GM18868 (cell line): ENCODE measurements around the gene MIB2.
"Not testable (repeated sequence)": the region's sequence is repeated elsewhere in the genome, so short reads cannot be mapped to it uniquely, and the experiment has no call there.

Experiments used
- ATAC-seq: cut with Tn5 transposase; IDR thresholded peaks from one replicate; pipeline ENCODE4 v1.9.1; 2021; ENCODE audit warnings: mild to moderate bottlenecking, moderate library complexity; ENCODE audit not compliant: unreplicated experiment

The MIB2 gene

DNA sequence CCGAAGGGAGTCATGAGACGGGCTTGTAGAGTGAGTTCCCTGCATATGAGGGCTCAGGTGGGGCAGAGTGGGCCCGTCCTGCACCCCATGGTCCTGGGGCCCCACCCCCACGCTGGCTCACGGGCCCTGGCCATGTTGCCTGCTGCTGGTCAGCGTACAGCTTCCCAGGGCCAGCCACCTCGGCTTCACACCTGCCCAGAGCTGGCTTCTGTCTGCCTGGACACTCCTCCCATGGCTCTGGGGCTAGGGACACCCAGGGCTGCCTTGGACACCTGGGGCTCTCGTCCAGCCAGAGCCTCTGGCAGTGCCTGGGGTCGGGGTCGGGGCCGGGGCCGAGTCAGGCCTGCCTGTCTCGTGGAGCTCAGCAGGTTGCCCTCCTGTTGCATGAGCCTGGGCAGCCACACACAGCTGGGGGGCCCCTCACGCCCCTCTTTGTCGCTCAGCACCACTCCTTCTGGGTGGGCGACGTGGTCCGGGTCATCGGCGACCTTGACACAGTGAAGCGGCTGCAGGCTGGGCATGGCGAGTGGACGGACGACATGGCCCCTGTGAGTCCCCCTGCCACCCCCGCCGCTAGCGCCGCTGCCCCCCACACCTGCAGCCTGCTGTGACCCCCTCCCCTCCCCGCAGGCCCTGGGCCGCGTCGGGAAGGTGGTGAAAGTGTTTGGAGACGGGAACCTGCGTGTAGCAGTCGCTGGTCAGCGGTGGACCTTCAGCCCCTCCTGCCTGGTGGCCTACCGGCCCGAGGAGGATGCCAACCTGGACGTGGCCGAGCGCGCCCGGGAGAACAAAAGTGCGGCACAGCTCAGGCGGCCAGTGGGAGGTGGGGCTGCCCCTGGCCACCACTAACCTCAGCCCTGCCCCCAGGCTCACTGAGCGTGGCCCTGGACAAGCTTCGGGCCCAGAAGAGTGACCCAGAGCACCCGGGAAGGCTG is 11.2 kb downstream of the MIB2 start:
- no peak for ATAC-seq

GRCh38 chr1:1627261-1627828 is 12.0 kb downstream of the MIB2 start:
- no peak for ATAC-seq

DNA sequence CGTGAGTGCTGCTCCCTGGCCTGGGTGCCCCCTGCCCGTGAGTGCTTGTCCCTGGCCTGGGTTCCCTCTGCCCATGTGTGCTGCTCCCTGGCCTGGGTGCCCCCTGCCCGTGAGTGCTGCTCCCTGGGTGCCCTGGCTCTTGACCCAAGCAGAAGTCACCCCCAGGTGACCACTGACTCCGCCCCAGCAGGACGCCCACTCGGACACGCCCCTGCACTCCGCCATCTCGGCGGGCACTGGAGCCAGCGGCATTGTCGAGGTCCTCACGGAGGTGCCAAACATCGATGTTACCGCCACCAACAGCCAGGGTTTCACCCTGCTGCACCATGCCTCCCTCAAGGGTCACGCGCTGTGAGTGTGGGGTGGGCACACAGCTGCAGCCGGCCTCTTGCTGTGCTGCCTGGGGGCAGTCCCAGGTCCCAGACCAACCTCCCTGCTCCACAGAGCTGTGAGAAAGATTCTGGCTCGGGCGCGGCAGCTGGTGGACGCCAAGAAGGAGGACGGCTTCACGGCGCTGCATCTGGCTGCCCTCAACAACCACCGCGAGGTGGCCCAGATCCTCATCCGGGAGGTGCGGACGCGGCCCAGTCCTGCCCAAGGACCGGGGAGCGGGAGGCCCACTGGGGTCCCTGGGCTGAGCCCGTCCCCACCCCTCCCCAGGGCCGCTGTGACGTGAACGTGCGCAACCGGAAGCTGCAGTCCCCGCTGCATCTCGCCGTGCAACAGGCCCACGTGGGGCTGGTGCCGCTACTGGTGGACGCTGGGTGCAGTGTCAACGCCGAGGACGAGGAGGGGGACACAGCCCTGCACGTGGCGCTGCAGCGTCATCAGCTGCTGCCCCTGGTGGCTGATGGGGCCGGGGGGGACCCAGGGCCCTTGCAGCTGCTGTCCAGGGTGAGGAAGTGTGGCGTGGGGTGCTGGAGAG is 12.8 kb downstream of the MIB2 start:
- no peak for ATAC-seq

GRCh38 chr1:1628754-1629429 is 13.6 kb downstream of the MIB2 start:
- no peak for ATAC-seq

DNA sequence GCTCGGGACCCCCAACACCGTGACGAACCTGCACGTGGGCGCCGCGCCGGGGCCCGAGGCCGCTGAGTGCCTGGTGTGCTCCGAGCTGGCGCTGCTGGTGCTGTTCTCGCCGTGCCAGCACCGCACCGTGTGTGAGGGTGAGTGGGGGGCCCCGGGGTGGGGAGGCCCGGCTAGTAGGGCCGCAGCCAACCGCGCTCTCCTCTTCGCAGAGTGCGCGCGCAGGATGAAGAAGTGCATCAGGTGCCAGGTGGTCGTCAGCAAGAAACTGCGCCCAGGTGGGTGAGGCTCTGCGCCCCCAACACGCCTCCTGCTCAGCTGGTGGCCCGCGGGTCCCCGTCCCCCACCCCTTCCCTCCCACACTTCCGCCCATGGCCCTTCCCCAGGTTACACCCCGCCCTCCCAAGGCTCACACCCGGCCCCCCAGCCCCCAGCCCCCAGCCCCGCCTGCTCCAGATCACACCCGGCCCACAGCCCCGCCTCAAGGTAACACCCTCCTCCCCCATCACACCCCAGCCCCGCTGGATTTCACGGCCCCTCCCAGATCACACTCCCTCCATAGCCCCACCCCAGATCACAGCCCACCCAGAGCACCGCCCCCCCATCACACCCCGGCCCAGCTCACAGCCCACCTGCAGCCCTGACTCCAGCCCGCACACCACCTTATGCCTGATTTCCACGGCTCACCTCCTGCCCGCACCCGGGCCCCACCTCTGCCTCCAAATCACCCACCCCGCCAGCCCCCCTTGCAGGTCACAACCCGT is 14.3 kb downstream of the MIB2 start:
- ATAC-seq, result no peak

DNA sequence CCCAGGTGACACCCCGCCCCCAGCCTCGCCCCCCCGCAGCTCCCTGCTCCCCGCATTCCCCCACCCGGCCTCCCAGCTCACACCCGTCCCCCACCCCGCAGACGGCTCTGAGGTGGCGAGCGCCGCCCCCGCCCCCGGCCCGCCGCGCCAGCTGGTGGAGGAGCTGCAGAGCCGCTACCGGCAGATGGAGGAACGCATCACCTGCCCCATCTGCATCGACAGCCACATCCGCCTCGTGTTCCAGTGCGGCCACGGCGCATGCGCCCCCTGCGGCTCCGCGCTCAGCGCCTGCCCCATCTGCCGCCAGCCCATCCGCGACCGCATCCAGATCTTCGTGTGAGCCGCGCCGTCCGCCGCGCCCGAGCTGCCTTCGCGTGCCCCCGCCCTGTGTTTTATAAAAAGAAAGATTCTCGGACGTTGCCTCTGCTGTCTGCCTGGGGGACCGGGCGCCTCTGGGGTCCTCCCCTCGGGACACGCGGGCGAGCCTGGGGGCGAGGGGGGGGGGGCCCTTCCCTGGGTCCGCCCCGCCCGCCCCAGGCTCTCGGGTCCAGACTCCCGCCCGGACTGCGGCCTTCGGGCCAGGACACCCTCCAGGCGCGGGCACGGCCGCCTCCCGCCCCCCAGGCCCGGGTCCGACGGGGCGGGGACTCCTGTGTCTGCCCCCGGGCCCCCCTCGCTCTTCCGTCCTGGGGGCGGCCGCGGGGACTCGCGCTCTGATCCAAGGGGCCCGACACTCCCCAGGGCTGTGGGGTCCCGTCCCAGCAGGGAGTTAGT is 15.1 kb downstream of the MIB2 start:
- ATAC-seq, result peak; percentile 52

DNA sequence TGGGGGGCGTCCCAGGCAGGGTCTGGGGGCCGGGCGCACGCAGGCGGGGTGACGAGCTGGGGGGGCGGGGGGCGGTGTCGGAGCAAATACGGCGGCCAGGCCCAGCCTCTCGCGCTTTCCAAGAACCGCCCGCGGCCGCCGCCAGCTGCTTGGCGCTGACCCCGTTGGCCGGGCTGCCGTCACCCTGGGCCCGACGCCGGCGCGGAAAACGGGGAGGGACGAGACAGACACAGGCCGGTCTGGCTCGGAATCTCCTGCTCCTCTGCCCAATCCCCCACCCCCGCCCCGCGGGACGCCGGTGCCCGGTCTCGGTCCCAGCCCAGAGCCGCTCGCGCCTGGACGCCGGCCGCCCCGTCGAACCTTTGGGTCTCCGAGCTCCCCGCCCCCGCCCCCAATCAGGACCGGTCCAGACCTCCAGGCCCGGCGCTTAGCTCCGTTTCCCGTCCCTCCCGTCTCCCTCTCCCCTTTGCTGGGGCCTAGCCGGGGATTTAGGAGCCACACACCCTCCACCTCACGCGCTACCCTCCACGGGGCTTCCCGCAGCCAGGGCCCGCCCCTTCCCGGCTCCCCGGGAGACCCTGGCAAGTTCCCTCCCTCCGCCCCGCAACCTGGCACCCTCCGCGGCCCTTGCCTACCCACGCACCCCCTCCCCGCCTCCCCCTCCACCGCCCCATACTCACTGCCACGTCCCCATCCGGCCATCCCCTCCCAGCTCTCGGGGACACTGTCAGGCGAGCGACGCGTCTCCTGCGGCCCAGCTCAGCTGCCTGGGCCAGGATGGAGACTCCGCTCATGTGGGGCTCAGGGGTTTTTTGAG is 15.9 kb downstream of the MIB2 start:
- no peak for ATAC-seq

GRCh38 chr1:1631782-1632420 is 16.6 kb downstream of the MIB2 start, which contains the start of gene MMP23B:
Gene MMP23B (plus strand): TSS chr1:1632173. CDS start chr1:1632219, 46 bp downstream.
- no peak for ATAC-seq

DNA sequence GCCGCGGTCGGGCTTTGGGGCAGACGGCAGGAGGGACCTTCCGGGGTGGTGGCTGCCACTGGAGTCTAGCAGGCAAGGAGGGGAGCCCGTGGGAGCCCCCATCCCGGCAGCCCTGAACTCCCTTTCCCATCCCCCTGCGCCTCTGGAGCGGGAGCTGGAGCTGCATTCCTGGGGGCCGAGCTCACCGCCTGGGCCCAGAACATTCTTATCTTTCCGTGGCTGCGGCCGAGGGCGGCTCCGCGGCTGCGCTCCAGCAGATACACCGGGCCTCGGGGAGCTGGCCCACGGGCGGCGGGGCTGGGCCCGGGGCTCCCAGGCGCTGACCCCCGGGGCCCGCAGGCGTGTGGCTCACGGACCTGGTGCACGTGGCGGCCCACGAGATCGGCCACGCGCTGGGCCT is 18.1 kb downstream of the MIB2 start:
- ATAC-seq, result not testable (repeated sequence)

GRCh38 chr1:1634613-1635012 is 19.3 kb downstream of the MIB2 start:
- not testable (repeated sequence) for ATAC-seq

GRCh38 chr1:1636621-1637478 is 21.6 kb downstream of the MIB2 start:
- not testable (repeated sequence) for ATAC-seq

DNA sequence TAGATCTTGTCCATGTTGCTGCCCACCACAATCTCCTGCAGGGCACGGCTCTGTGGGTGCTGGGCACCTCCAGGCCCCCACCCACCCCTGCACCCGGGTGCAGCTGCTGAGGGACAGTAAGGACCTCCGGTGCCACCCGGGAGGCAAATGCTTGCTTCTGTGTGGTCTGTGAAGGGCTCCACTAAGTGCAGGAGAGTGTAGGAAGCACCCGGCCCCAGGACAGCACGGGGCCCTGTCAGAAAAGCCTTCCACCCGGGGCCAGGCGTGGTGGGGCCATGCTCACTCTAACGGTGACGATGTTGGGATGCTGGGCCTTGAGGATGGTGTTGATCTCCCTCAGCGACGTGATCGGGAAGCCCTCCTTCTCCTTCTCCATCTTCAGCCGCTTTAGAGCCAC is 22.2 kb downstream of the MIB2 start:
- ATAC-seq, result not testable (repeated sequence)

GRCh38 chr1:1638528-1638927 is 23.2 kb downstream of the MIB2 start:
- ATAC-seq, result not testable (repeated sequence)

DNA sequence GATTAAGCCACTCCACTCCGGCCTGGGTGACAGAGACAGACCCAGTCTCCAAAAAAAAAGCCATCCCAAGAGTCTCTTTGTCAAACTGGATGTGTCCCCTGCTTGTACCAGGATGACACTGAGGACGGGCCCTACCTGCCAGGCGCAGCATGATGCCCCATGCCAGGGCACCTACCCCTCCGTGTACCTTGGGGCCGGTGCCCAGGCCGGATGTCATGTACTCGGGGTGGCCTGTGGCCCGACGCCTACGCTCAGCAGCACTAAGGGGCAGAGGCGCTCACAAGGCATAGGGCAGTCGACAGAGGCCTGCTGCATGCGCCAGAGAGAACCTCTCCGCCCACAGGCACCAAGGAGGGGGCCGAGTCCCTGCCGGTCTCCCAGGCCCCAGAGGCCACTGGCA is 24.1 kb downstream of the MIB2 start:
- not testable (repeated sequence) for ATAC-seq

GRCh38 chr1:1640081-1640480 is 24.8 kb downstream of the MIB2 start:
- not testable (repeated sequence) for ATAC-seq

- not testable (repeated sequence) for ATAC-seq
Observed at GRCh38 chr1:1640711-1641461, 25.6 kb downstream of the MIB2 start.
